HepG2 (cell line): ENCODE measurements around the gene PNPLA2. TPM values are rescaled to one million over a fixed set of nuclear protein-coding genes. Genes with fewer than 3 reads are reported as not detected.

Experiments
- CBX1 ChIP-seq: IDR thresholded peaks from one replicate; pipeline ENCODE4 v1.6.1; 2016; ENCODE audit warnings: antibody characterized with exemption, low read depth
- DPF2 ChIP-seq: sonication (generic); formaldehyde crosslinking; IDR thresholded peaks from 2 replicates; pipeline ENCODE4 v1.4.0; 2020; ENCODE audit warnings: mild to moderate bottlenecking, low read depth, missing genetic modification reagents, borderline replicate concordance
- EHMT2 ChIP-seq: fragments of 200-600 bp; sonication (generic); IDR thresholded peaks from 2 replicates; pipeline ENCODE4 v1.7.0; 2017; ENCODE audit warnings: antibody characterized with exemption, low read depth, low read length, borderline replicate concordance
- IKZF4 ChIP-seq: sonication (generic); formaldehyde crosslinking; IDR thresholded peaks from 2 replicates; pipeline ENCODE4 v1.5.1; 2020; ENCODE audit warnings: borderline replicate concordance, mild to moderate bottlenecking, low read depth, missing genetic modification reagents; ENCODE audit errors: not compliant biosample characterization
- JUNB ChIP-seq: sonication (generic); formaldehyde crosslinking; IDR thresholded peaks from 2 replicates; pipeline ENCODE4 v1.8.0; 2022; ENCODE audit warnings: missing genetic modification reagents, mild to moderate bottlenecking, borderline replicate concordance
- NFKB2 ChIP-seq: sonication (generic); formaldehyde crosslinking; IDR thresholded peaks from 2 replicates; pipeline ENCODE4 v1.4.0; 2020; ENCODE audit warnings: missing genetic modification reagents, borderline replicate concordance
- NONO ChIP-seq, 2 experiments: fragments of 450-650 bp in 1 of 2; sonication (generic) in 1 of 2; formaldehyde crosslinking in 1 of 2; IDR thresholded peaks in 1 of 2; conservative IDR thresholded peaks in 1 of 2; 2 replicates each; pipeline versions ENCODE4 v1.6.1 to v1.8.0; 2017 to 2022; ENCODE audit warnings: mild to moderate bottlenecking in 1 of 2, missing genetic modification reagents in 1 of 2, moderate library complexity in 1 of 2
- NRL ChIP-seq: sonication (generic); formaldehyde crosslinking; IDR thresholded peaks from 2 replicates; pipeline ENCODE4 v1.5.0; 2020; ENCODE audit warnings: missing genetic modification reagents, mild to moderate bottlenecking, moderate library complexity, borderline replicate concordance
- PAXIP1 ChIP-seq: sonication (generic); formaldehyde crosslinking; conservative IDR thresholded peaks from 2 replicates; pipeline ENCODE4 v1.4.0; 2020; ENCODE audit warnings: mild to moderate bottlenecking, missing genetic modification reagents, moderate library complexity
- POLR2G ChIP-seq: fragments of 200-400 bp; formaldehyde crosslinking; IDR thresholded peaks from 2 replicates; pipeline ENCODE4 v1.6.1; 2018; ENCODE audit warnings: mild to moderate bottlenecking, low read depth, low read length, moderate library complexity
- RAD51 ChIP-seq: fragments of 450-650 bp; IDR thresholded peaks from 2 replicates; pipeline ENCODE4 v1.6.1; 2016; ENCODE audit warnings: borderline replicate concordance
- RFX3 ChIP-seq: IDR thresholded peaks from 2 replicates; pipeline ENCODE4 v1.6.1; 2016; ENCODE audit warnings: missing biosample characterization, missing genetic modification reagents
- SMAD1 ChIP-seq: sonication (generic); formaldehyde crosslinking; IDR thresholded peaks from 2 replicates; pipeline ENCODE4 v1.4.0; 2020; ENCODE audit warnings: missing genetic modification reagents, low read depth, mild to moderate bottlenecking, borderline replicate concordance
- SOX5 ChIP-seq: IDR thresholded peaks from 2 replicates; pipeline ENCODE4 v1.6.1; 2016; ENCODE audit warnings: borderline replicate concordance
- SP4 ChIP-seq: sonication (generic); formaldehyde crosslinking; IDR thresholded peaks from 2 replicates; pipeline ENCODE4 v1.8.1; 2023; ENCODE audit warnings: mild to moderate bottlenecking, missing genetic modification reagents
- SRF ChIP-seq: IDR thresholded peaks from 2 replicates; pipeline ENCODE4 v1.6.1; 2011; ENCODE audit warnings: mild to moderate bottlenecking, low read depth, low read length, moderate library complexity
- ZMYM4 ChIP-seq: sonication (generic); formaldehyde crosslinking; IDR thresholded peaks from 2 replicates; pipeline ENCODE4 v1.8.1; 2023; ENCODE audit warnings: mild to moderate bottlenecking, missing genetic modification reagents
- ZNF232 ChIP-seq: sonication (generic); formaldehyde crosslinking; IDR thresholded peaks from 2 replicates; pipeline ENCODE4 v1.4.0; 2020; ENCODE audit warnings: missing genetic modification reagents, borderline replicate concordance
- ZNF329 ChIP-seq: sonication (generic); formaldehyde crosslinking; IDR thresholded peaks from 2 replicates; pipeline ENCODE4 v1.9.0; 2021; ENCODE audit warnings: low read depth, mild to moderate bottlenecking, missing genetic modification reagents
- ZNF546 ChIP-seq: sonication (generic); formaldehyde crosslinking; conservative IDR thresholded peaks from 2 replicates; pipeline ENCODE4 v1.8.1; 2023; ENCODE audit warnings: mild to moderate bottlenecking, missing genetic modification reagents
- ZNF792 ChIP-seq: IDR thresholded peaks from 2 replicates; pipeline ENCODE4 v1.6.1; 2016
- polyA plus RNA-seq, 8 experiments: library from polyadenylated mRNA; depleted of rRNA in 3 of 8; stranded (reverse) in 7 of 8; unstranded in 1 of 8; fragments of >200 nt; fragmentation: Illumina TruSeq in 4 of 8; extraction: Trizol in 4 of 8; gene quantifications; 2 replicates each; pipeline versions ENCODE4 v1.2.1 to v1.2.3, GENCODE V29; 2011 to 2016; ENCODE audit warnings: low read depth in 4 of 8, missing spikeins in 1 of 8, mixed read lengths in 1 of 8; ENCODE audit not compliant: insufficient read depth in 1 of 8
- total RNA-seq, 5 experiments: library from RNA; depleted of rRNA; stranded (reverse); fragments of >200 nt; fragmentation: Illumina TruSeq; extraction: Trizol; gene quantifications; 2 replicates each; pipeline ENCODE4 v1.2.3, GENCODE V29; 2016; ENCODE audit warnings: low read depth in 1 of 5
- TF ChIP-seq, protein P1 (sequence below): sonication (generic); formaldehyde crosslinking; IDR thresholded peaks from 2 replicates; pipeline ENCODE4 v1.4.0; 2020; ENCODE audit warnings: missing genetic modification reagents
- TF ChIP-seq, protein P2 (sequence below): sonication (generic); formaldehyde crosslinking; IDR thresholded peaks from 2 replicates; pipeline ENCODE4 v1.8.1; 2023; ENCODE audit warnings: mild to moderate bottlenecking, moderate library complexity, missing genetic modification reagents

PNPLA2 gene
- total and polyA plus RNA-seq, 2 of the 13 experiments (the other 11 are each of a cell fraction or from before 2014, with no cell fraction given), result 10.5 to 43.2 TPM

- TF ChIP-seq ZNF232 (CRISPR knock-in tag), result peak; percentile 89
- TF ChIP-seq, protein P1, sequence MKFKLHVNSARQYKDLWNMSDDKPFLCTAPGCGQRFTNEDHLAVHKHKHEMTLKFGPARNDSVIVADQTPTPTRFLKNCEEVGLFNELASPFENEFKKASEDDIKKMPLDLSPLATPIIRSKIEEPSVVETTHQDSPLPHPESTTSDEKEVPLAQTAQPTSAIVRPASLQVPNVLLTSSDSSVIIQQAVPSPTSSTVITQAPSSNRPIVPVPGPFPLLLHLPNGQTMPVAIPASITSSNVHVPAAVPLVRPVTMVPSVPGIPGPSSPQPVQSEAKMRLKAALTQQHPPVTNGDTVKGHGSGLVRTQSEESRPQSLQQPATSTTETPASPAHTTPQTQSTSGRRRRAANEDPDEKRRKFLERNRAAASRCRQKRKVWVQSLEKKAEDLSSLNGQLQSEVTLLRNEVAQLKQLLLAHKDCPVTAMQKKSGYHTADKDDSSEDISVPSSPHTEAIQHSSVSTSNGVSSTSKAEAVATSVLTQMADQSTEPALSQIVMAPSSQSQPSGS, result peak; percentile 69
- TF ChIP-seq SMAD1 (CRISPR knock-in tag), result peak; percentile 7; the same call in 1 of the 2 replicates
- no peak for TF ChIP-seq JUNB (CRISPR knock-in tag)
- TF ChIP-seq, protein P2, sequence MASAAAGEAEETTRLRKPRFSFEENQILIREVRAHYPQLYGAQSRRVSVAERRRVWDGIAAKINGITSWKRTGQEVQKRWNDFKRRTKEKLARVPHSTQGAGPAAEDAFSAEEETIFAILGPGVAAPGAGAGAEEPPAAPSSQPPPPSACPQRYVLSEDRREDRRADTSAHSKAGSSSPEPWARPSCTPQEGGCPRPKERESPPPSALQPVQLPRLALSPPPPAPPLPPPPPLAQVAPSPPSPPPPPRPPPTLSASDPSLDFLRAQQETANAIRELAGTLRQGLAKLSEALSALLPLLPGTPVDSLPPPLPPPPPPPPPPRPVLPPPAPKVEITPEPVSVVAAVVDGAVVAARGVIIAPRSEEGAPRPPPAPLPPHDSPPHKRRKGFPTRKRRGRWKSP (CRISPR knock-in tag), result peak; percentile 75; the same call in 1 of the 2 replicates
- TF ChIP-seq SOX5 (CRISPR knock-in tag), result peak; percentile 27; the same call in 1 of the 2 replicates
- peak; percentile 80 for TF ChIP-seq NRL (CRISPR knock-in tag)
- TF ChIP-seq CBX1, result peak; percentile 60
- TF ChIP-seq NONO (IDR thresholded peaks at IDR 0.05), result no peak
- peak; percentile 88 for TF ChIP-seq NONO (CRISPR knock-in tag; conservative IDR thresholded peaks at IDR 0.05)
- TF ChIP-seq ZNF792 (CRISPR knock-in tag), result peak; percentile 2; the same call in 1 of the 2 replicates
- TF ChIP-seq RFX3 (CRISPR knock-in tag), result no peak
- peak; percentile 93 for TF ChIP-seq SP4 (CRISPR knock-in tag)
- peak; percentile 87 for TF ChIP-seq IKZF4 (CRISPR knock-in tag)
- peak; percentile 46; the same call in 1 of the 2 replicates for TF ChIP-seq SRF
- TF ChIP-seq EHMT2, result no peak
- peak; percentile 75; the same call in 1 of the 2 replicates for TF ChIP-seq ZNF329
- TF ChIP-seq ZMYM4 (CRISPR knock-in tag), result no peak; the same call in 1 of the 2 replicates
- TF ChIP-seq ZNF546, result peak; percentile 96
- TF ChIP-seq PAXIP1, result peak; percentile 62
- TF ChIP-seq NFKB2 (CRISPR knock-in tag), result 0 out of 2 replicates have a peak, but pooled peaks have one; percentile 9
- no peak for TF ChIP-seq DPF2 (CRISPR knock-in tag)
- peak; percentile 95 for TF ChIP-seq POLR2G
- no peak for TF ChIP-seq RAD51
These were observed 9.3 kb upstream of the PNPLA2 start, which contains the start of gene RPLP2 (continued) for GRCh38 chr11:809287-810039.
